Mesodermal cell (in vitro differentiated cells): ENCODE data around the gene TPK1.
"Not testable (repeated sequence)": the region's sequence is repeated elsewhere in the genome, so short reads cannot be mapped to it uniquely, and the experiment has no call there.

Source experiments
- H3K27ac ChIP-seq: 2 replicates; pipeline ENCODE4 v1.7.0; 2013; ENCODE audit warnings: mild to moderate bottlenecking, low read depth, low read length, moderate library complexity; ENCODE audit not compliant: severe bottlenecking
- H3K36me3 ChIP-seq: 2 replicates; pipeline ENCODE4 v1.7.1; 2013; ENCODE audit warnings: mild to moderate bottlenecking, low read length, moderate library complexity; ENCODE audit not compliant: control insufficient read depth, insufficient read depth
- H3K4me1 ChIP-seq: one replicate; pipeline ENCODE4 v1.7.1; 2013; ENCODE audit warnings: mild to moderate bottlenecking, low read length; ENCODE audit not compliant: insufficient read depth, control insufficient read depth, poor library complexity, severe bottlenecking
- H3K4me3 ChIP-seq: 2 replicates; pipeline ENCODE4 v1.7.0; 2013; ENCODE audit warnings: low read length, control low read depth, mild to moderate bottlenecking; ENCODE audit not compliant: insufficient read depth, poor library complexity, severe bottlenecking; ENCODE audit errors: extremely low read depth
- H3K9me3 ChIP-seq: 2 replicates; pipeline ENCODE4 v1.7.1; 2013; ENCODE audit warnings: mild to moderate bottlenecking, low read length, moderate library complexity; ENCODE audit not compliant: control insufficient read depth
- WGBS, 2 experiments: methylation state at CpG; one replicate each; pipeline ENCODE4 v1.1.5; 2013; ENCODE audit warnings: missing lambda C conversion rate in 2 of 2; ENCODE audit not compliant: insufficient coverage in 2 of 2; 5-methylcytosine and 5-hydroxymethylcytosine counted together

TPK1 gene

DNA sequence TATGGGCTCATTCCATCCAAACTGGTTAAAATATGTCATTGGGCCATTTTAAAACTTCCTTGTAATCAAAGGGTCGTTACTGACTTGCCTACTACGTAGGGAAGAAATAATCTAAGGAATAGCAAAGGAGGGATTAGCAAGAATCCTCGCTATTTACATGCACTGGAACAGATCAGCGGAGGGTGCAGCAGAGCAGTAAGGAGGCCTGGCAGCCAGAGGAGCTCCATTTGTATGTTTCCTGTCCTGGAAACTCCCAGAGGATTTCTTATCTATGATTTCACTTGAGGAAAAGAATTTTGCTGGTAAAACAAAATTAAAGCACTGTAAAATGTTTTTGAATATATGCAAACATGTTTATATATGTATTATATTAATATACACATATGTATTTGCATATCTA lies 107.3 kb downstream of the TPK1 start:
- Histone ChIP-seq H3K9me3 (no peaks in the 10 kb centered on the region), H3K27ac (no peak overlapping the region), H3K4me3 (no peak overlapping the region), H3K36me3 (no peaks in the 10 kb centered on the region), H3K4me1 (no peaks in the 10 kb centered on the region)
- 72% methylated on average over 3 of the region's 4 CpGs; no CpG with 5 or more reads in 1 of the 2 experiments for WGBS, 2 experiments

DNA sequence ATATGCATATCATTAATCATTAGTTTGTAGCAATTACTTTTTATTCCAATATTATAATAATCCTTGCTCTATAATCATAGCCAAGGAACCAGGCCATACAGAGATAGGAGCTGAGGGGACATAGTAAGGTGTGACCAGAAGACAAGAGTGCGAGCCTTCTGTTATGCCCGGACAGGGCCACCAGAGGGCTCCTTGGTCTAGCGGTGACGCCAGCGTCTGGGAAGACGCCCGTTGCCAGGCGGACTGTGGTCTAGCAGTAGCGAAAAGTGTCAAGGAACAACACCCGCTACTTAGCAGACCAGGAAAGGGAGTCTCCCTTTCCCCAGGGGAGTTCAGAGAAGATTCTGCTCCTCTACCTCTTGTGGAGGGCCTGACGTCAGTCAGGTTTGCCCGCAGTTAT lies 109.0 kb downstream of the TPK1 start:
- 100% methylated on average over 1 to 3 of the region's 12 CpGs for WGBS, 2 experiments
- not testable (repeated sequence) for H3K4me1 ChIP-seq, H3K36me3 ChIP-seq, H3K27ac ChIP-seq, H3K9me3 ChIP-seq, H3K4me3 ChIP-seq

DNA sequence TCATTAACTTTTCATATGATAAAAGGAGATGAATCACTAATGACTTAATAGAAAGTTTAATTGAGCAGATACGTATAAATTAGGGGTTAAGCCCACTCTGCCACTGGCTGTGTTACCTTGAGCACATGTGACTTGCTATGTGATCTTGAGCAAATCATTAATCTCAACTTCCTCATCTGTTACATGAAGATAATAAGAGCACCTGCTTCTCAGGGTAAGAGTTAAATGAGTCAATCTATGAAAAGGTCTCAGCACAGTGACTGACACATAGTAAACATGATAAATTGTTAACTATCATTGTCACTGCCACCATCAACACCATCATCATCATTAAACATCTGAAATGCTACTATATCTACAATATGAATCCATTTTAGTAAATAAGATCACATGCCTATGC lies 110.8 kb downstream of the TPK1 start:
- Histone ChIP-seq H3K4me3 (no peak overlapping the region), H3K9me3 (no peaks in the 10 kb centered on the region), H3K36me3 (no peaks in the 10 kb centered on the region), H3K27ac (no peak overlapping the region), H3K4me1 (peaks cover 5% of the 10 kb centered on the region)
- WGBS, 2 experiments, result no CpG with 5 or more reads among the region's 1 CpG

DNA sequence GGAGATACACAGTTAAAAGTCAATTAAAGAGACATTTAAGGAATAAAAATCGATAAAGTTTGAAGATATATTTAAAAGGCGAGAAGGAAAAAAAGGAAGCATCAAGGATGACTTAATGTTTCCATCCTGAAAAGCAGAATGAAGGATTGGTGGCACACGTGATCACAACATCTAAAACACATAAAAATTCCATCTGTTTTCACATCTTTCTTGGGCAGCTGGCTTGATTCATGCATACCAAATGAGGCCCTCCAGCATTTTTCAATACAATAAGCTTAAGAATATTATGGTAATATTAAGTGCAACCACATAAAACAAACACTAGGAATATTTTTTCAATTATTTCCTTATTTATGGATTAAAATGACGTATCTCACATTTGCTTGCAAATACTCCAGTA lies 112.6 kb downstream of the TPK1 start:
- no peaks in the 10 kb centered on the region for H3K36me3 ChIP-seq
- H3K27ac ChIP-seq, result no peak overlapping the region
- H3K4me3 ChIP-seq, result no peak overlapping the region
- H3K9me3 ChIP-seq, result no peaks in the 10 kb centered on the region
- 75 to 80% methylated on average over 1 of the region's 4 CpGs for WGBS, 2 experiments
- peaks cover 5% of the 10 kb centered on the region for H3K4me1 ChIP-seq

DNA sequence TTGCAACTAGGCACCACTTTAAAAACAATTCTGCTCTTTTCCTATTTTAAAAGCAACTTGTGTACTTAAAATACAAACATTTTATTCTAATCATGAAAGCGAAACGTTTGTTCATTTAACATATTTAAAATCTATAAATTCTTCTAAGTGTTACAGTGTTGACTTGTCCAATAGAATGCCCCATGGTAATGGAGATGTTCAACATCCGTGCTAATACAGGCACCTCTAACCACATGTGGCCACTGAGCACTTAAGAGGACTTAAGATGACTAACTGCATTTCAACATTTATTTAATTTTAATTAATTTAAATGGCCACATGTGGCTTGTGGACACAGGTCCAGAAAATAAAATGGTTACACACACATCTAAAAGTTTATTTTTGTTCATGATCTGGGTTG lies 115.1 kb downstream of the TPK1 start:
- Histone ChIP-seq H3K4me1 (peaks cover 5% of the 10 kb centered on the region), H3K36me3 (no peaks in the 10 kb centered on the region), H3K9me3 (no peaks in the 10 kb centered on the region), H3K4me3 (no peak overlapping the region), H3K27ac (peak overlapping the region; percentile 57)
- no CpG with 5 or more reads among the region's 3 CpGs for WGBS, 2 experiments

DNA sequence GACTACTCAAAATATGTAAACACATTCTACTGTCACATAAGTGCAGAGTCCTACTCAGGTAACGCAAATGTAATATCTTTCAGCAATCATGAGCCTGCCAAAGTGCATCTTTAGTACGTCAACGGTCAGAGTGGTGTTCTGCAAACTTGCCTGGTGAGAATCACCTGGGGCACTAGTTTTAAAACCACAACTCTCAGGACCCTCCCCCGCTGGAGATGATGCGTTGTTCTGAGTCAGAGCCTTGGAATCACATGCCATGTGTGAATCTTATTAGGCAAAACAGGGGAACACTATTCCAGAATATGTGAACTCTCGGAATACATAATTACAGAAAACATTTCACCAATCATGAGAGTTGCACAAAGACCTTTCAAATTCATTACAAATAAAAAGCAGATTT lies 115.7 kb downstream of the TPK1 start:
- Histone ChIP-seq H3K27ac (peak overlapping the region; percentile 57), H3K4me1 (peaks cover 5% of the 10 kb centered on the region), H3K36me3 (no peaks in the 10 kb centered on the region), H3K9me3 (no peaks in the 10 kb centered on the region), H3K4me3 (no peak overlapping the region)
- 70 to 73% methylated on average over 3 of the region's 6 CpGs for WGBS, 2 experiments

DNA sequence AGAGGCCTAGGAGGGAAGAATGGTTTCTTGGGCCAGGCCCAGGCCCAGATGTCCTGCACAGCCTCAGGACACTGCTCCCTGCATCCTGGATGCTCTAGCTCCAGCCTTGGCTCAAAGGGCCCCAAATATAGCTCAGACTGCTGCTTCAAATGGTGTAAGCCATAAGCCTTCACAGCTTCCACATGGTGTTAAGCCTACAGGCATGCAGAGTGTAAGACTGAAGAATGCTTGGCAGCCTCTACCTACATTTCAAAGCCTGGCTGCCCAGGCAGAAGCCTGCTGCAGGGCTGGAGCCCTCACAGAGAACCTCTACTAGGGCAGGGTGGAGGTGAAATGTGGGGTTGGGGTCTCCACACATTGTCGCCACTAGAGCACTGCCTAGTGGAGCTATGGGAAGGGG lies 118.1 kb downstream of the TPK1 start:
- Histone ChIP-seq H3K4me1 (peaks cover 5% of the 10 kb centered on the region), H3K9me3 (no peaks in the 10 kb centered on the region), H3K4me3 (no peak overlapping the region), H3K27ac (no peak overlapping the region), H3K36me3 (no peaks in the 10 kb centered on the region)
- no CpG with 5 or more reads among the region's 1 CpG for WGBS, 2 experiments

DNA sequence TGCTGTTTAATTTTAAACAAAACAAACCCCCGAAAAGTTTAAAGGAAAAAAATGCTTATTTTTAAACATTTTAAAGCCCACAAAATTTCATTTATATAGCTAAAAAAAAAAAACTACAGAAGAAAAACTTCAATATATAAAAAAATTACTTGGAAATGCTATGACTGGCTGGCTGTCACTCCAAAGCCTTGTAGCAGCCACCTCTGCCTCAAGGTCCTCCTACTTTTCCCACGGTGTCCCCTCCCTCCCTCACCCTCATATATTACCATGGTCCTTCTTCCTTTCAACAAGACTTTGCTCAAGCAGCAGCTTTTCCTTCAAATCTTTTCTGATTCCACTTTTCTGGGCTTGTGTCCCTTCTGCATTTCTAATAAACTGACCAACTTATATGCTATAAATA lies 122.0 kb downstream of the TPK1 start:
- no peaks in the 10 kb centered on the region for H3K9me3 ChIP-seq
- WGBS, 2 experiments, result 27 to 80% methylated on average over 1 of the region's 2 CpGs

DNA sequence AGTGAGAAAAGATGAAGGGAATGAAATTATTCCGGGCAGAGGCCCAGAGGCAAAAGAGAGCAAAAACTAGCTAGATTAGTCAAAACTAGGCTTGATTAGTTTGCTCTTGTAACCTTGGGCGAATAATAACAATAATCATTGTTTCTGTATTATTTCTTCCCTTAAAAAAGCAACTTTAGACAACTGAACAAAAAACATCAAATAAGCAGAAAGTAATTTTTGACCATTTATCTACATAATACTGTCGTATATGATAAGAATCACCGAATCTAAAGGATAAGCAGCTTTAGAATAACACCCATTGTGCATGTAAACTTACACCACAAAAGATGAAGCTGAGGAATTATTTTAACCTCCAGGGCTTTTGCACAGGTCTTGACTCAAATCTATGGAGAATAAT lies 125.1 kb downstream of the TPK1 start:
- WGBS, 2 experiments, result 86% methylated on average over 1 of the region's 4 CpGs; no CpG with 5 or more reads in 1 of the 2 experiments
- Histone ChIP-seq H3K36me3 (no peaks in the 10 kb centered on the region), H3K9me3 (no peaks in the 10 kb centered on the region), H3K27ac (no peak overlapping the region), H3K4me3 (no peak overlapping the region), H3K4me1 (no peaks in the 10 kb centered on the region)

More for the DNA sequence above, 122.0 kb downstream of the TPK1 start:
- no peaks in the 10 kb centered on the region for H3K36me3 ChIP-seq
- no peaks in the 10 kb centered on the region for H3K4me1 ChIP-seq
- no peak overlapping the region for H3K27ac ChIP-seq
- H3K4me3 ChIP-seq, result no peak overlapping the region

DNA sequence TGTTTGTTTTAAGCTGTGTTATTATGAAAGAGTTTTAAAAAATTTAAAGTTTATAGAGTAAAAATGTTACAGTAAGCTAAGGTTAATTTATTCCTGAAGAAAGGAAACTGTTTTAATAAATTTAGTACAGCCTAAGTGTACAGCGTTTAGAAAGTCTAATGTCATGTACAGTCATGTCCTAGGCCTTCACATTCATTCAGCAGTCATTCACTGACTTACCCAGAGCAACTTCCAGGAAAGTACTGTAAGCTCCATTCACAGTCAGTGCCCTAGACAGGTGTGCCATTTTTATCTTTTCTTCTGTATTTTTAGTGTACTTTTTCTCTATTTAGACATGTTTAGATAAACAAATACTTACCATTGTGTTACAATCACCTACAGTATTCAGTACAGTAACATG lies 126.8 kb downstream of the TPK1 start:
- no CpG with 5 or more reads among the region's 1 CpG for WGBS, 2 experiments
- no peak overlapping the region for H3K4me3 ChIP-seq
- no peaks in the 10 kb centered on the region for H3K4me1 ChIP-seq
- no peak overlapping the region for H3K27ac ChIP-seq
- H3K36me3 ChIP-seq, result no peaks in the 10 kb centered on the region
- no peaks in the 10 kb centered on the region for H3K9me3 ChIP-seq

DNA sequence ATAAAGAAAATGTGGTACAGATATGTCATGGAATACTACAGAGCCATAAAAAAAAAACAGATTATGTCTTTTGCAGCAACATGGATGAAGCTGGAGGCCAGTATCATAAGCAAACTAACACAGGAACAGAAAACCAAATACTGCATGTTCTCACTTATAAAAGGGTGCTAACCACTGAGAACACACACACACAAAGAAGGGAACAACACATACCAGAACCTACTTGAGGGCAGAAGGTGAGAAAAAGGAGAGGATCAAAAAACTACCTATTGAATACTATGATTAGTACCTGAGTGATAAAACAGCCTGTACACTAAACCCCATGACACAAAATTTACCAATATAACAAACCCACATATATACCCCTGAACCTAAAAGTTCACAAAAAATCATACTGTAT lies 144.6 kb downstream of the TPK1 start:
- Histone ChIP-seq H3K4me3 (no peak overlapping the region), H3K36me3 (no peaks in the 10 kb centered on the region), H3K4me1 (no peaks in the 10 kb centered on the region), H3K9me3 (no peaks in the 10 kb centered on the region), H3K27ac (no peak overlapping the region)
